Measurements from ENCODE around the gene GLRX2. TPM values are rescaled to one million over a fixed set of nuclear protein-coding genes. Genes with fewer than 3 reads are reported as not detected.

GLRX2 gene
- total and polyA plus RNA-seq, 2 of the 8 experiments (the other 6 are each of a cell fraction or from before 2014, with no cell fraction given), result 4.8 to 13.5 TPM

GRCh38 chr1:193120604-193121166, 15.5 kb upstream of the GLRX2 start:
- ChIA-PET POLR2A (ENCODE audit: partially characterized antibody) (interaction anchor here (1.0 to 3.6 kb wide), 6 partner anchors 8 to 313 kb away, joined by 3 to 27 read pairs (median 5); partner anchors contain the start of genes B3GALT2, RO60 and UCHL5), CTCF (ENCODE audit: partially characterized antibody) (interaction anchor here (0.5 to 2.1 kb wide), 4 partner anchors 11 to 127 kb away, joined by 3 to 6 read pairs (median 3); no protein-coding TSS in a partner anchor)
- Histone ChIP-seq H2AK5ac (ENCODE audit: low read depth, low read length) (no peak overlapping the region), H3K4me2 (ENCODE audit: insufficient read depth in 1 of 2, low read depth in 2 of 2, low read length in 2 of 2) (peak overlapping the region; percentile 58 to 68; a peak in 3 of 4 replicates), H2BK120ac (replicated peaks; ENCODE audit: low read depth, low read length) (no peak overlapping the region), H2BK12ac (ENCODE audit: low read depth, low read length) (no peak overlapping the region), H3K27ac (ENCODE audit: low read depth, low read length) (no peak overlapping the region), H3K4me3 (ENCODE audit: extremely low read depth in 1 of 4, insufficient read depth in 2 of 4, low read depth in 3 of 4, low read length in 4 of 4) (peak overlapping the region in 2 of 4 experiments; percentile 83 to 97; a peak in 3 of 8 replicates), H3K23ac (ENCODE audit: insufficient read length) (no peak overlapping the region), H3K18ac (ENCODE audit: extremely low read depth, low read length) (no peak overlapping the region), H4K91ac (replicated peaks; ENCODE audit: insufficient read length, low read length) (no peak overlapping the region), H4K20me1 (replicated peaks in 1 of 2; ENCODE audit: control insufficient read depth in 1 of 2, insufficient read depth in 2 of 2, low read length in 2 of 2) (no peaks in the 10 kb centered on the region), H4K8ac (ENCODE audit: extremely low read depth, insufficient read depth, low read length) (no peak overlapping the region), H4K5ac (ENCODE audit: insufficient read length, low read depth, low read length) (no peak overlapping the region), H3K9me3 (ENCODE audit: insufficient read depth in 2 of 2, low read depth in 1 of 2, low read length in 1 of 2) (no peaks in the 10 kb centered on the region), H3K56ac (replicated peaks; ENCODE audit: insufficient read length, low read depth, low read length) (no peak overlapping the region), H2AFZ (ENCODE audit: low read length) (no peak overlapping the region), H3K79me1 (ENCODE audit: low read depth, low read length) (no peaks in the 10 kb centered on the region), H3K4me1 (replicated peaks in 1 of 4; ENCODE audit: control insufficient read depth in 3 of 4, insufficient read depth in 4 of 4, low read length in 3 of 4) (peaks cover 0 to 3% (median 0%) of the 10 kb centered on the region in 4 experiments; a peak in 2 of 7 replicates), H2BK15ac (ENCODE audit: low read length) (no peak overlapping the region), H3K9ac (replicated peaks in 1 of 4; ENCODE audit: extremely low read depth in 1 of 4, low read depth in 3 of 4, low read length in 3 of 4) (no peak overlapping the region), H3K23me2 (ENCODE audit: low read depth, low read length) (no peaks in the 10 kb centered on the region), H3K14ac (ENCODE audit: insufficient read length) (no peak overlapping the region), H3K4ac (replicated peaks; ENCODE audit: insufficient read length, low read depth, low read length) (no peak overlapping the region), H2BK5ac (ENCODE audit: low read depth, low read length) (no peak overlapping the region), H3K79me2 (ENCODE audit: control insufficient read depth in 1 of 2, insufficient read depth in 2 of 2, low read length in 2 of 2) (peaks cover 5 to 33% of the 10 kb centered on the region in 2 experiments), H3K27me3 (replicated peaks in 1 of 4; ENCODE audit: control insufficient read depth in 3 of 4, extremely low read depth in 1 of 4, insufficient read depth in 3 of 4, low read length in 3 of 4) (no peaks in the 10 kb centered on the region), H2BK20ac (ENCODE audit: low read length) (no peak overlapping the region), H3K36me3 (ENCODE audit: control insufficient read depth in 2 of 4, insufficient read depth in 4 of 4, low read length in 3 of 4) (peaks cover 0 to 9% (median 4%) of the 10 kb centered on the region in 4 experiments; a peak in 4 of 8 replicates)
- DNase-seq (ENCODE audit: low read depth in 1 of 2, low spot score in 2 of 2), result no peak
- FAIRE-seq, result no peak
- 82% methylated on average over 6 of the region's 6 CpGs; no CpG with 5 or more reads in 1 of the 2 experiments for WGBS, 2 experiments (ENCODE audit: extremely low coverage in 1 of 2, insufficient coverage in 1 of 2, insufficient read length in 1 of 2, insufficient replicate concordance in 2 of 2, low coverage in 1 of 2, low lambda C conversion rate in 2 of 2, missing lambda C conversion rate in 1 of 2)
- TF ChIP-seq RNF2 (IDR thresholded peaks at IDR 0.05; ENCODE audit: borderline replicate concordance, low read depth, low read length, missing control alignments, poor library complexity, severe bottlenecking), result no peak
- TF ChIP-seq ASH2L (IDR thresholded peaks at IDR 0.05; ENCODE audit: low read length), result no peak
- no peak for TF ChIP-seq RAD21 (IDR thresholded peaks at IDR 0.05 in 1 of 2, conservative IDR thresholded peaks at IDR 0.05 in 1 of 2; ENCODE audit: low read depth in 2 of 2, low read length in 2 of 2)
- no peak for TF ChIP-seq EZH2 (IDR thresholded peaks at IDR 0.05; ENCODE audit: low read depth, low read length, severe bottlenecking)
- TF ChIP-seq NANOG (IDR thresholded peaks at IDR 0.05; ENCODE audit: insufficient read depth, low read depth, low read length, poor library complexity, severe bottlenecking), result no peak
- TF ChIP-seq NRF1 (IDR thresholded peaks at IDR 0.05; ENCODE audit: low read depth, low read length), result no peak
- TF ChIP-seq E2F6 (IDR thresholded peaks at IDR 0.05), result no peak
- no peak for TF ChIP-seq RBBP5 (IDR thresholded peaks at IDR 0.05; ENCODE audit: borderline replicate concordance, low read depth, low read length)
- no peak for TF ChIP-seq SRF (IDR thresholded peaks at IDR 0.05; ENCODE audit: low read depth, low read length)
